GM12878 (cell line): ENCODE measurements around the gene STEAP1B. TPM values are rescaled to one million over a fixed set of nuclear protein-coding genes. Genes with fewer than 3 reads are reported as not detected.

Experiments
- ATF3 ChIP-seq: IDR thresholded peaks from 2 replicates; pipeline ENCODE4 v1.6.1; 2011; ENCODE audit warnings: low read depth, mild to moderate bottlenecking, low read length, moderate library complexity, borderline replicate concordance; ENCODE audit errors: extremely low read depth
- BACH1 ChIP-seq: fragments of 450-650 bp; IDR thresholded peaks from 2 replicates; pipeline ENCODE4 v1.6.1; 2017; ENCODE audit warnings: mild to moderate bottlenecking, borderline replicate concordance
- BRCA1 ChIP-seq: IDR thresholded peaks from 2 replicates; pipeline ENCODE4 v1.6.1; 2011; ENCODE audit warnings: low read depth, low read length, improper control_type of control experiment
- CHD2 ChIP-seq: IDR thresholded peaks from 2 replicates; pipeline ENCODE4 v1.6.1; 2011; ENCODE audit warnings: low read depth, low read length, improper control_type of control experiment, borderline replicate concordance
- CHD4 ChIP-seq: fragments of 200-600 bp; sonication (generic); IDR thresholded peaks from 2 replicates; pipeline ENCODE4 v1.6.1; 2016; ENCODE audit warnings: mild to moderate bottlenecking
- EED ChIP-seq: sonication (generic); IDR thresholded peaks from 2 replicates; pipeline ENCODE4 v1.6.1; 2016; ENCODE audit warnings: antibody characterized with exemption, low read depth
- EZH2 ChIP-seq: IDR thresholded peaks from 2 replicates; pipeline ENCODE4 v1.6.1; 2012; ENCODE audit warnings: low read depth, mild to moderate bottlenecking, control low read depth, inconsistent platforms, low read length, borderline replicate concordance; ENCODE audit not compliant: control insufficient read depth
- FOS ChIP-seq: IDR thresholded peaks from 3 replicates; pipeline ENCODE4 v1.6.1; 2011; ENCODE audit warnings: borderline replicate concordance; ENCODE audit not compliant: insufficient read length; ENCODE audit errors: extremely low read depth
- FOXK2 ChIP-seq: fragments of 450-650 bp; IDR thresholded peaks from 2 replicates; pipeline ENCODE4 v1.6.1; 2017; ENCODE audit warnings: mild to moderate bottlenecking, moderate library complexity
- KAT2A ChIP-seq: conservative IDR thresholded peaks from 2 replicates; pipeline ENCODE4 v1.6.1; 2011; ENCODE audit warnings: low read depth, low read length; ENCODE audit not compliant: control insufficient read depth
- NR2C1 ChIP-seq: fragments of 450-650 bp; IDR thresholded peaks from 2 replicates; pipeline ENCODE4 v1.6.1; 2017; ENCODE audit warnings: antibody characterized with exemption, mild to moderate bottlenecking, moderate library complexity
- PAX5 ChIP-seq: IDR thresholded peaks from 2 replicates; pipeline ENCODE4 v1.6.1; 2011; ENCODE audit warnings: low read depth, low read length, borderline replicate concordance
- RAD51 ChIP-seq: fragments of 450-650 bp; IDR thresholded peaks from 2 replicates; pipeline ENCODE4 v1.6.1; 2016; ENCODE audit warnings: moderate library complexity, mild to moderate bottlenecking, inconsistent platforms
- SIN3A ChIP-seq: IDR thresholded peaks from 2 replicates; pipeline ENCODE4 v1.6.1; 2012; ENCODE audit warnings: low read depth, low read length, improper control_type of control experiment
- STAT3 ChIP-seq: IDR thresholded peaks from 2 replicates; pipeline ENCODE4 v1.6.1; 2011; ENCODE audit warnings: low read depth, low read length, improper control_type of control experiment
- TCF12 ChIP-seq: IDR thresholded peaks from 2 replicates; pipeline ENCODE4 v1.6.1; 2011; ENCODE audit warnings: low read depth, mild to moderate bottlenecking, low read length
- ZBED1 ChIP-seq: IDR thresholded peaks from 2 replicates; pipeline ENCODE4 v1.6.1; 2016; ENCODE audit warnings: borderline replicate concordance
- ZBTB33 ChIP-seq: fragments of 450-650 bp; IDR thresholded peaks from 2 replicates; pipeline ENCODE4 v1.6.1; 2017; ENCODE audit warnings: mild to moderate bottlenecking
- ZNF622 ChIP-seq: fragments of 450-650 bp; IDR thresholded peaks from 2 replicates; pipeline ENCODE4 v1.6.1; 2017; ENCODE audit warnings: mild to moderate bottlenecking, inconsistent platforms
- polyA plus RNA-seq, 11 experiments: library from polyadenylated mRNA; depleted of rRNA in 4 of 11; unstranded in 6 of 11; stranded (reverse) in 5 of 11; fragments of >200 nt; fragmentation: Nextera tagmentation in 4 of 11; fragmentation: Illumina TruSeq in 1 of 11; extraction: Ambion mirVana in 4 of 11; extraction: Trizol in 1 of 11; gene quantifications; 1 replicate in 1 of 11; 2 replicates in 10 of 11; pipeline versions ENCODE4 v1.2.1 to v1.2.3, GENCODE V29; 2011 to 2016; ENCODE audit warnings: inconsistent platforms in 2 of 11, missing spikeins in 2 of 11, low read depth in 1 of 11
- total RNA-seq, 4 experiments: library from RNA; depleted of rRNA in 3 of 4; stranded (reverse); fragments of >200 nt in 3 of 4; fragmentation: Illumina TruSeq in 1 of 4; extraction: Trizol in 1 of 4; gene quantifications; 2 replicates each; pipeline versions ENCODE4 v1.2.1 to v1.2.3, GENCODE V29; 2013 to 2021
- TF ChIP-seq, protein P1 (sequence below): fragments of 450-650 bp; IDR thresholded peaks from 2 replicates; pipeline ENCODE4 v1.6.1; 2017; ENCODE audit warnings: mild to moderate bottlenecking, moderate library complexity
- TF ChIP-seq, protein P2 (sequence below): fragments of 150-350 bp; IDR thresholded peaks from 2 replicates; pipeline ENCODE4 v1.6.1; 2016; ENCODE audit warnings: low read depth, low read length
- TF ChIP-seq, protein P3 (sequence below): IDR thresholded peaks from 2 replicates; pipeline ENCODE4 v1.6.1; 2012; ENCODE audit warnings: low read length, inconsistent platforms

STEAP1B gene
- total and polyA plus RNA-seq, 10 of the 15 experiments (the other 5 are each of a cell fraction or from before 2014, with no cell fraction given): 0.14 TPM; not detected in 9

- TF ChIP-seq TCF12 (no peak), KAT2A (no peak), CHD4 (no peak), ZBTB33 (no peak), FOS (no peak), CHD2 (no peak), BACH1 (no peak), ZBED1 (no peak), SIN3A (no peak), RAD51 (no peak), ZNF622 (no peak), BRCA1 (no peak), EZH2 (no peak), FOXK2 (no peak), EED (peak; percentile 81), NR2C1 (no peak), STAT3 (no peak), PAX5 (0 out of 2 replicates have a peak, but pooled peaks have one; percentile 32), ATF3 (no peak)
- TF ChIP-seq, protein P1, sequence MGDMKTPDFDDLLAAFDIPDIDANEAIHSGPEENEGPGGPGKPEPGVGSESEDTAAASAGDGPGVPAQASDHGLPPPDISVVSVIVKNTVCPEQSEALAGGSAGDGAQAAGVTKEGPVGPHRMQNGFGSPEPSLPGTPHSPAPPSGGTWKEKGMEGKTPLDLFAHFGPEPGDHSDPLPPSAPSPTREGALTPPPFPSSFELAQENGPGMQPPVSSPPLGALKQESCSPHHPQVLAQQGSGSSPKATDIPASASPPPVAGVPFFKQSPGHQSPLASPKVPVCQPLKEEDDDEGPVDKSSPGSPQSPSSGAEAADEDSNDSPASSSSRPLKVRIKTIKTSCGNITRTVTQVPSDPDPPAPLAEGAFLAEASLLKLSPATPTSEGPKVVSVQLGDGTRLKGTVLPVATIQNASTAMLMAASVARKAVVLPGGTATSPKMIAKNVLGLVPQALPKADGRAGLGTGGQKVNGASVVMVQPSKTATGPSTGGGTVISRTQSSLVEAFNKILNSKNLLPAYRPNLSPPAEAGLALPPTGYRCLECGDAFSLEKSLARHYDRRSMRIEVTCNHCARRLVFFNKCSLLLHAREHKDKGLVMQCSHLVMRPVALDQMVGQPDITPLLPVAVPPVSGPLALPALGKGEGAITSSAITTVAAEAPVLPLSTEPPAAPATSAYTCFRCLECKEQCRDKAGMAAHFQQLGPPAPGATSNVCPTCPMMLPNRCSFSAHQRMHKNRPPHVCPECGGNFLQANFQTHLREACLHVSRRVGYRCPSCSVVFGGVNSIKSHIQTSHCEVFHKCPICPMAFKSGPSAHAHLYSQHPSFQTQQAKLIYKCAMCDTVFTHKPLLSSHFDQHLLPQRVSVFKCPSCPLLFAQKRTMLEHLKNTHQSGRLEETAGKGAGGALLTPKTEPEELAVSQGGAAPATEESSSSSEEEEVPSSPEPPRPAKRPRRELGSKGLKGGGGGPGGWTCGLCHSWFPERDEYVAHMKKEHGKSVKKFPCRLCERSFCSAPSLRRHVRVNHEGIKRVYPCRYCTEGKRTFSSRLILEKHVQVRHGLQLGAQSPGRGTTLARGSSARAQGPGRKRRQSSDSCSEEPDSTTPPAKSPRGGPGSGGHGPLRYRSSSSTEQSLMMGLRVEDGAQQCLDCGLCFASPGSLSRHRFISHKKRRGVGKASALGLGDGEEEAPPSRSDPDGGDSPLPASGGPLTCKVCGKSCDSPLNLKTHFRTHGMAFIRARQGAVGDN: no peak
- TF ChIP-seq, protein P2, sequence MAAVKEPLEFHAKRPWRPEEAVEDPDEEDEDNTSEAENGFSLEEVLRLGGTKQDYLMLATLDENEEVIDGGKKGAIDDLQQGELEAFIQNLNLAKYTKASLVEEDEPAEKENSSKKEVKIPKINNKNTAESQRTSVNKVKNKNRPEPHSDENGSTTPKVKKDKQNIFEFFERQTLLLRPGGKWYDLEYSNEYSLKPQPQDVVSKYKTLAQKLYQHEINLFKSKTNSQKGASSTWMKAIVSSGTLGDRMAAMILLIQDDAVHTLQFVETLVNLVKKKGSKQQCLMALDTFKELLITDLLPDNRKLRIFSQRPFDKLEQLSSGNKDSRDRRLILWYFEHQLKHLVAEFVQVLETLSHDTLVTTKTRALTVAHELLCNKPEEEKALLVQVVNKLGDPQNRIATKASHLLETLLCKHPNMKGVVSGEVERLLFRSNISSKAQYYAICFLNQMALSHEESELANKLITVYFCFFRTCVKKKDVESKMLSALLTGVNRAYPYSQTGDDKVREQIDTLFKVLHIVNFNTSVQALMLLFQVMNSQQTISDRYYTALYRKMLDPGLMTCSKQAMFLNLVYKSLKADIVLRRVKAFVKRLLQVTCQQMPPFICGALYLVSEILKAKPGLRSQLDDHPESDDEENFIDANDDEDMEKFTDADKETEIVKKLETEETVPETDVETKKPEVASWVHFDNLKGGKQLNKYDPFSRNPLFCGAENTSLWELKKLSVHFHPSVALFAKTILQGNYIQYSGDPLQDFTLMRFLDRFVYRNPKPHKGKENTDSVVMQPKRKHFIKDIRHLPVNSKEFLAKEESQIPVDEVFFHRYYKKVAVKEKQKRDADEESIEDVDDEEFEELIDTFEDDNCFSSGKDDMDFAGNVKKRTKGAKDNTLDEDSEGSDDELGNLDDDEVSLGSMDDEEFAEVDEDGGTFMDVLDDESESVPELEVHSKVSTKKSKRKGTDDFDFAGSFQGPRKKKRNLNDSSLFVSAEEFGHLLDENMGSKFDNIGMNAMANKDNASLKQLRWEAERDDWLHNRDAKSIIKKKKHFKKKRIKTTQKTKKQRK: no peak
- TF ChIP-seq, protein P3, sequence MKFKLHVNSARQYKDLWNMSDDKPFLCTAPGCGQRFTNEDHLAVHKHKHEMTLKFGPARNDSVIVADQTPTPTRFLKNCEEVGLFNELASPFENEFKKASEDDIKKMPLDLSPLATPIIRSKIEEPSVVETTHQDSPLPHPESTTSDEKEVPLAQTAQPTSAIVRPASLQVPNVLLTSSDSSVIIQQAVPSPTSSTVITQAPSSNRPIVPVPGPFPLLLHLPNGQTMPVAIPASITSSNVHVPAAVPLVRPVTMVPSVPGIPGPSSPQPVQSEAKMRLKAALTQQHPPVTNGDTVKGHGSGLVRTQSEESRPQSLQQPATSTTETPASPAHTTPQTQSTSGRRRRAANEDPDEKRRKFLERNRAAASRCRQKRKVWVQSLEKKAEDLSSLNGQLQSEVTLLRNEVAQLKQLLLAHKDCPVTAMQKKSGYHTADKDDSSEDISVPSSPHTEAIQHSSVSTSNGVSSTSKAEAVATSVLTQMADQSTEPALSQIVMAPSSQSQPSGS: peak; percentile 40; the same call in 1 of the 2 replicates
These were observed 64.9 kb downstream of the STEAP1B start (continued) for GRCh38 chr7:22435105-22435504.
